Ishikawa (cell line): ENCODE measurements around the gene ZAR1L.

Experiments
- CEBPB ChIP-seq: IDR thresholded peaks from 2 replicates; pipeline ENCODE4 v1.6.1; 2012
- CREB1 ChIP-seq: IDR thresholded peaks from 2 replicates; pipeline ENCODE4 v1.6.1; 2012; ENCODE audit warnings: low read depth
- EGR1 ChIP-seq: IDR thresholded peaks from 2 replicates; pipeline ENCODE4 v1.6.1; 2012
- EP300 ChIP-seq: IDR thresholded peaks from 2 replicates; pipeline ENCODE4 v1.6.1; 2012; ENCODE audit warnings: borderline replicate concordance
- MAX ChIP-seq: IDR thresholded peaks from 2 replicates; pipeline ENCODE4 v1.6.1; 2012
- RAD21 ChIP-seq: IDR thresholded peaks from 2 replicates; pipeline ENCODE4 v1.6.1; 2012; ENCODE audit warnings: low read depth
- REST ChIP-seq: IDR thresholded peaks from 2 replicates; pipeline ENCODE4 v1.6.1; 2012; ENCODE audit warnings: low read depth, mild to moderate bottlenecking
- TAF1 ChIP-seq: IDR thresholded peaks from 2 replicates; pipeline ENCODE4 v1.6.1; 2012; ENCODE audit warnings: low read depth, mild to moderate bottlenecking
- TCF12 ChIP-seq: IDR thresholded peaks from 2 replicates; pipeline ENCODE4 v1.6.1; 2012; ENCODE audit warnings: low read depth
- YY1 ChIP-seq: IDR thresholded peaks from 2 replicates; pipeline ENCODE4 v1.6.1; 2012; ENCODE audit warnings: low read depth
- ZBTB7A ChIP-seq: IDR thresholded peaks from 2 replicates; pipeline ENCODE4 v1.6.1; 2012; ENCODE audit warnings: low read depth

GRCh38 chr13:32266130-32266529 is 49.0 kb downstream of the ZAR1L start:
- TF ChIP-seq TAF1 (no peak), MAX (no peak), EP300 (no peak), TCF12 (no peak), CEBPB (no peak), CREB1 (no peak), REST (no peak), YY1 (no peak), RAD21 (no peak), EGR1 (no peak), ZBTB7A (no peak)
